ENCODE measurements around the gene ZBED2. TPM values are rescaled to one million over a fixed set of nuclear protein-coding genes. Genes with fewer than 3 reads are reported as not detected.

ZBED2 gene
- total and polyA plus RNA-seq, 2 donors (not counting 3 experiments of a cell fraction or from before 2014, with no cell fraction given) = not detected

- Histone ChIP-seq H3K9me1 (replicated peaks; ENCODE audit: control insufficient read depth, extremely low read depth, insufficient read depth, low read length) (no peaks in the 10 kb centered on the region), H3K9me3 (replicated peaks; ENCODE audit: control insufficient read depth, insufficient read depth, low read length) (no peaks in the 10 kb centered on the region), H4K20me1 (replicated peaks; ENCODE audit: control insufficient read depth, extremely low read depth, insufficient read depth, low read length) (no peaks in the 10 kb centered on the region), H3K27me3 (ENCODE audit: control insufficient read depth in 2 of 2, insufficient read depth in 2 of 2, low read length in 2 of 2) (peaks cover 2 to 7% of the 10 kb centered on the region in 2 experiments), H3K9ac (replicated peaks; ENCODE audit: extremely low read depth, insufficient read depth, low read length) (no peak overlapping the region), H3K4me1 (ENCODE audit: control insufficient read depth, extremely low read depth, insufficient read depth, low read length) (no peaks in the 10 kb centered on the region), H3K79me2 (ENCODE audit: control insufficient read depth, insufficient read depth, low read length) (no peaks in the 10 kb centered on the region), H2AFZ (ENCODE audit: low read depth, low read length) (no peak overlapping the region), H3K27ac (ENCODE audit: insufficient read depth, low read depth, low read length) (no peak overlapping the region), H3K4me2 (ENCODE audit: insufficient read depth, low read length) (no peak overlapping the region), H3K36me3 (ENCODE audit: control insufficient read depth in 2 of 2, extremely low read depth in 1 of 2, insufficient read depth in 2 of 2, low read length in 2 of 2) (no peaks in the 10 kb centered on the region), H3K4me3 (replicated peaks in 1 of 3; ENCODE audit: insufficient read depth in 1 of 3, low read depth in 1 of 3, low read length in 3 of 3) (no peak overlapping the region)
- POLR2A ChIA-PET = no interaction called here
- CTCF ChIA-PET = no interaction called here
- no peak for FAIRE-seq
- TF ChIP-seq, protein P1, sequence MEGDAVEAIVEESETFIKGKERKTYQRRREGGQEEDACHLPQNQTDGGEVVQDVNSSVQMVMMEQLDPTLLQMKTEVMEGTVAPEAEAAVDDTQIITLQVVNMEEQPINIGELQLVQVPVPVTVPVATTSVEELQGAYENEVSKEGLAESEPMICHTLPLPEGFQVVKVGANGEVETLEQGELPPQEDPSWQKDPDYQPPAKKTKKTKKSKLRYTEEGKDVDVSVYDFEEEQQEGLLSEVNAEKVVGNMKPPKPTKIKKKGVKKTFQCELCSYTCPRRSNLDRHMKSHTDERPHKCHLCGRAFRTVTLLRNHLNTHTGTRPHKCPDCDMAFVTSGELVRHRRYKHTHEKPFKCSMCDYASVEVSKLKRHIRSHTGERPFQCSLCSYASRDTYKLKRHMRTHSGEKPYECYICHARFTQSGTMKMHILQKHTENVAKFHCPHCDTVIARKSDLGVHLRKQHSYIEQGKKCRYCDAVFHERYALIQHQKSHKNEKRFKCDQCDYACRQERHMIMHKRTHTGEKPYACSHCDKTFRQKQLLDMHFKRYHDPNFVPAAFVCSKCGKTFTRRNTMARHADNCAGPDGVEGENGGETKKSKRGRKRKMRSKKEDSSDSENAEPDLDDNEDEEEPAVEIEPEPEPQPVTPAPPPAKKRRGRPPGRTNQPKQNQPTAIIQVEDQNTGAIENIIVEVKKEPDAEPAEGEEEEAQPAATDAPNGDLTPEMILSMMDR (IDR thresholded peaks at IDR 0.05; ENCODE audit: extremely low read depth in 1 of 2, insufficient read depth in 1 of 2, low read depth in 1 of 2, low read length in 2 of 2) = no peak
- TF ChIP-seq FOS (IDR thresholded peaks at IDR 0.05; ENCODE audit: borderline replicate concordance, insufficient read depth, low read length) = no peak
- TF ChIP-seq MYC (IDR thresholded peaks at IDR 0.05; ENCODE audit: low read depth, low read length) = no peak
- BruUV-seq (replicated peaks) = no TSS peak
- no peak for DNase-seq (ENCODE audit: low read depth, low spot score)
- dilution Hi-C loops (cut with MboI; ENCODE audit: extremely low pct_ligation_motif_present, low sequenced_read_pairs) (no loop called here), intact Hi-C loops (cut with micrococcal nuclease) (no loop called here)
These were observed 14.6 kb upstream of the ZBED2 start for GRCh38 chr3:111609700-111610099.

DNA sequence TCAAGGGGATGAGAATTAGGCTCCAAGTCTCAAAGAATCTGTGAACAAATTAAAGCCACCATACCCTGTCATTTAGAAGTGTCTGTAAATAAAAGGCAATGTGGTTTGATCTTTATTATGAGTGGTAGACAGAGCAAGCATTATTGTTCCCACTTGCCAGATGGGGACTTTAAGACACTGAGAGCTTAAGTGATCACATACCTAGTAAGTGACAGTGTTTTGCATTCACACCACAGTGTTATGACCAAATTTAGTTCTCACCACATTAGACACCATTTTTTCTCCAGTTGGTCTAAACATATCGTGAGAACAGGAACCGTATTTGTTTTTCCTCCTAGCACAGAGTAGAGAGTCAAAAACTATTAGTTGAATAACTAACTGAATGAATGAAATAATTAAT is 13.2 kb upstream of the ZBED2 start:
- no TSS peak for BruUV-seq (replicated peaks)
- Histone ChIP-seq H2AFZ (ENCODE audit: low read depth, low read length) (no peak overlapping the region), H3K4me1 (ENCODE audit: control insufficient read depth, extremely low read depth, insufficient read depth, low read length) (no peaks in the 10 kb centered on the region), H3K4me3 (replicated peaks in 1 of 3; ENCODE audit: insufficient read depth in 1 of 3, low read depth in 1 of 3, low read length in 3 of 3) (no peak overlapping the region), H3K9ac (replicated peaks; ENCODE audit: extremely low read depth, insufficient read depth, low read length) (no peak overlapping the region), H3K79me2 (ENCODE audit: control insufficient read depth, insufficient read depth, low read length) (no peaks in the 10 kb centered on the region), H3K9me3 (replicated peaks; ENCODE audit: control insufficient read depth, insufficient read depth, low read length) (no peaks in the 10 kb centered on the region), H3K27me3 (ENCODE audit: control insufficient read depth in 2 of 2, insufficient read depth in 2 of 2, low read length in 2 of 2) (peaks cover 3 to 7% of the 10 kb centered on the region in 2 experiments), H3K27ac (ENCODE audit: insufficient read depth, low read depth, low read length) (no peak overlapping the region), H3K4me2 (ENCODE audit: insufficient read depth, low read length) (no peak overlapping the region), H3K9me1 (replicated peaks; ENCODE audit: control insufficient read depth, extremely low read depth, insufficient read depth, low read length) (no peaks in the 10 kb centered on the region), H4K20me1 (replicated peaks; ENCODE audit: control insufficient read depth, extremely low read depth, insufficient read depth, low read length) (no peaks in the 10 kb centered on the region), H3K36me3 (ENCODE audit: control insufficient read depth in 2 of 2, extremely low read depth in 1 of 2, insufficient read depth in 2 of 2, low read length in 2 of 2) (no peaks in the 10 kb centered on the region)
- DNase-seq (ENCODE audit: low read depth, low spot score) = no peak
- intact Hi-C loops (cut with micrococcal nuclease) (no loop called here), dilution Hi-C loops (cut with MboI; ENCODE audit: extremely low pct_ligation_motif_present, low sequenced_read_pairs) (no loop called here)
- no peak for FAIRE-seq
- CTCF ChIA-PET = no interaction called here
- POLR2A ChIA-PET = no interaction called here
- TF ChIP-seq JUN (IDR thresholded peaks at IDR 0.05; ENCODE audit: borderline replicate concordance, insufficient read depth, insufficient read length, low read depth) (no peak), GATA2 (IDR thresholded peaks at IDR 0.05; ENCODE audit: insufficient read depth, insufficient read length, low read depth, low read length) (no peak), POLR2A (IDR thresholded peaks at IDR 0.05; ENCODE audit: low read depth, low read length) (no peak), MAX (IDR thresholded peaks at IDR 0.05; ENCODE audit: insufficient read depth, insufficient read length) (no peak), EZH2 (IDR thresholded peaks at IDR 0.05; ENCODE audit: borderline replicate concordance, low read depth, low read length, severe bottlenecking) (no peak)

All from endothelial cell of umbilical vein (primary cell).